ENCODE measurements around the gene MCF2. TPM values are rescaled to one million over a fixed set of nuclear protein-coding genes. Genes with fewer than 3 reads are reported as not detected.

Gene MCF2
- total RNA-seq, 1 experiment from 2014 or later, result not detected

- DNase-seq (ENCODE audit: low spot score), result no peak
Measured at GRCh38 chrX:139600105-139600504, 107.9 kb downstream of the MCF2 start.

- DNase-seq (ENCODE audit: low spot score), result no peak
Measured at GRCh38 chrX:139596068-139596467, 111.9 kb downstream of the MCF2 start.

- no peak for DNase-seq (ENCODE audit: low spot score)
Measured at GRCh38 chrX:139585613-139586012, 122.4 kb downstream of the MCF2 start.

GRCh38 chrX:139581068-139581467 is 126.9 kb downstream of the MCF2 start:
- DNase-seq (ENCODE audit: low spot score), result no peak

- no peak for DNase-seq (ENCODE audit: low spot score)
Measured at GRCh38 chrX:139566981-139567380, 141.0 kb downstream of the MCF2 start.

GRCh38 chrX:139563251-139563650 is 144.7 kb downstream of the MCF2 start:
- no peak for DNase-seq (ENCODE audit: low spot score)

GRCh38 chrX:139560221-139560620 is 147.7 kb downstream of the MCF2 start:
- DNase-seq (ENCODE audit: low spot score), result no peak

- peak; percentile 77 for DNase-seq (ENCODE audit: low spot score)
Measured at GRCh38 chrX:139559383-139560042, 148.5 kb downstream of the MCF2 start.

GRCh38 chrX:139554991-139555675 is 152.8 kb downstream of the MCF2 start:
- no peak for DNase-seq (ENCODE audit: low spot score)

GRCh38 chrX:139554376-139554775 is 153.6 kb downstream of the MCF2 start:
- no peak for DNase-seq (ENCODE audit: low spot score)

- no peak for DNase-seq (ENCODE audit: low spot score)
Measured at GRCh38 chrX:139544591-139544990, 163.4 kb downstream of the MCF2 start.

GRCh38 chrX:139543920-139544319 is 164.0 kb downstream of the MCF2 start:
- DNase-seq (ENCODE audit: low spot score), result no peak

GRCh38 chrX:139542652-139543051 is 165.3 kb downstream of the MCF2 start:
- DNase-seq (ENCODE audit: low spot score), result no peak

GRCh38 chrX:139538907-139539790 is 168.8 kb downstream of the MCF2 start:
- DNase-seq (ENCODE audit: low spot score), result no peak

- DNase-seq (ENCODE audit: low spot score), result no peak
Measured at GRCh38 chrX:139533444-139533843, 174.5 kb downstream of the MCF2 start.

GRCh38 chrX:139532834-139533233 is 175.1 kb downstream of the MCF2 start:
- DNase-seq (ENCODE audit: low spot score), result no peak

Small RNA genes within 50 kb of the gene (small RNA-seq; reads per million reads assigned to genes)
- gene RF01210, result not detected

Other genes starting within 250 kb of the MCF2 start
- not detected in 2 replicates for gene F9, start 177.4 kb downstream of the MCF2 start, total RNA-seq (2014; rRNA removed; shearing (Covaris generic))
- gene ATP11C, start 224.9 kb upstream of the MCF2 start, total RNA-seq (2014; rRNA removed; shearing (Covaris generic)), result 0.94 and 1.0 TPM in 2 replicates